Left ventricle myocardium inferior (tissue), 1 donor: ENCODE measurements around the gene TNFRSF1A. TPM values are rescaled to one million over a fixed set of nuclear protein-coding genes. Genes with fewer than 3 reads are reported as not detected.

Experiments used
- DNase-seq: peaks from one replicate; pipeline ENCODE4 v3.0.0-alpha.2; 2020
- H3K27ac ChIP-seq: fragments of 200-600 bp; replicated peaks from 2 replicates; pipeline ENCODE4 v1.8.0; 2021
- H3K27me3 ChIP-seq: fragments of 200-600 bp; 2 replicates; pipeline ENCODE4 v1.8.0; 2021; ENCODE audit warnings: low read depth
- H3K36me3 ChIP-seq: fragments of 200-600 bp; 2 replicates; pipeline ENCODE4 v1.8.0; 2021
- H3K4me1 ChIP-seq: fragments of 200-600 bp; 2 replicates; pipeline ENCODE4 v1.8.0; 2021
- H3K4me3 ChIP-seq: fragments of 200-600 bp; 2 replicates; pipeline ENCODE4 v1.8.0; 2021; ENCODE audit warnings: mild to moderate bottlenecking, moderate library complexity
- H3K9me3 ChIP-seq: fragments of 200-600 bp; replicated peaks from 2 replicates; pipeline ENCODE4 v1.8.0; 2021
- intact Hi-C: fragments of 100-400 bp; cut with micrococcal nuclease; formaldehyde crosslinking; loops from one replicate; pipeline ENCODE4 v1.11.0; 2022
- total RNA-seq: library from RNA; stranded (reverse); fragmentation: NEBNext Ultra II Directional; extraction: Animal tissue kit (Norgen Biotek cat#: 25700); gene quantifications from one replicate; pipeline ENCODE4 v1.2.1, GENCODE V29; 2021
- TF ChIP-seq, protein P1 (sequence below): fragments of 200-600 bp; IDR thresholded peaks from 2 replicates; pipeline ENCODE4 v1.8.0; 2021; ENCODE audit warnings: antibody characterized with exemption, mild to moderate bottlenecking, borderline replicate concordance
- donor health status: DM: no; HTN: yes; CAD: no; lungs with severe emphysema.

The TNFRSF1A gene
- total RNA-seq, 1 donor from 2014 or later: 45.6 TPM

DNA sequence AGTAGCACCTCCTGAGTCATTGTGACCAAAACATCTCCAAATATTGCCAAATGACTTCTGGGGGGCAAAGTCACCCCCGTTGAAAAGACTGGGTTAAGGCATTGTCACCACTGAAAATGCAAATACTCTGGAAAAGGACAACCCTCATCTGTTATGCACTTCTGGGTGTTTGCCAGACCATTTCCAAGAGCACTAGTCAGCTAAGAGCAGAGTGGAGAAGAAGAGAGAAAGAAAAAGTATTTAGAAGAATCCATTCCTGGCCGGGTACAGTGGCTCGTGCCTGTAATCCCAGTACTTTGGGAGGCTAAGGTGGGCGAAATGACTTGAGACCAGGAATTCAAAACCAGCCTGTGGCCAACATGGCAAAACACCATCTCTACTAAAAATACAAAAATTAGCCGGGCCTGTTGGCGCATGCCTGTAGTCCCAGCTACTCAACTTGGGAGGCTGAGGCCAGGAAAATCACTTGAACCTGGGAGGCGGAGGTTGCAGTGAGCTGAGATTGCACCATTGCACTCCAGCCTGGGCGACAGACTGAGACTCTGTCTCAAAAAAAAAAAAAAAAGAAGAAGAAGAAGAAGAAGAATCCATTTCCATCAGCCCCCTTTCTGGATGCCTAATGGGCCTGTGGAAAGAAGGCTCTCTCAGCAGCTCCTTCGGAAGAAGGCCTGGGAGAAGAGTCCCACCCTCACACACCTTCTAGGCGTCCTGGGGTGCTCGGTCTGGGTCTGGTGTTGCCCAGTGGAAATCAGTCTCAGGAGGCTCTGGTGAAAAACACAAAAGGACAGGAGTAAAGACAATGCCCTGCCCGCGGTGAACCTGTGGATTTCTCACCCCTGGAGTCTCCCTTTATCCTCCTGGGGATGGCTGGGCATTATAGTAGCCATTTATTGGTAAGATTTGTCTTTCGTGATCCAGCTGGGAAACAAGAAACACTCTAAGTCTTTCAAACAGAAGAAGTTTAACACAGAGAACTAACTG is 38.6 kb upstream of the TNFRSF1A start:
- no peak overlapping the region for H3K27ac ChIP-seq
- no peak for DNase-seq
- no peaks in the 10 kb centered on the region for H3K36me3 ChIP-seq
- H3K27me3 ChIP-seq: no peaks in the 10 kb centered on the region
- TF ChIP-seq, protein P1, sequence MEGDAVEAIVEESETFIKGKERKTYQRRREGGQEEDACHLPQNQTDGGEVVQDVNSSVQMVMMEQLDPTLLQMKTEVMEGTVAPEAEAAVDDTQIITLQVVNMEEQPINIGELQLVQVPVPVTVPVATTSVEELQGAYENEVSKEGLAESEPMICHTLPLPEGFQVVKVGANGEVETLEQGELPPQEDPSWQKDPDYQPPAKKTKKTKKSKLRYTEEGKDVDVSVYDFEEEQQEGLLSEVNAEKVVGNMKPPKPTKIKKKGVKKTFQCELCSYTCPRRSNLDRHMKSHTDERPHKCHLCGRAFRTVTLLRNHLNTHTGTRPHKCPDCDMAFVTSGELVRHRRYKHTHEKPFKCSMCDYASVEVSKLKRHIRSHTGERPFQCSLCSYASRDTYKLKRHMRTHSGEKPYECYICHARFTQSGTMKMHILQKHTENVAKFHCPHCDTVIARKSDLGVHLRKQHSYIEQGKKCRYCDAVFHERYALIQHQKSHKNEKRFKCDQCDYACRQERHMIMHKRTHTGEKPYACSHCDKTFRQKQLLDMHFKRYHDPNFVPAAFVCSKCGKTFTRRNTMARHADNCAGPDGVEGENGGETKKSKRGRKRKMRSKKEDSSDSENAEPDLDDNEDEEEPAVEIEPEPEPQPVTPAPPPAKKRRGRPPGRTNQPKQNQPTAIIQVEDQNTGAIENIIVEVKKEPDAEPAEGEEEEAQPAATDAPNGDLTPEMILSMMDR: no peak
- no peak overlapping the region for H3K4me3 ChIP-seq
- intact Hi-C loops: loop anchor here (10.0 kb wide), 1 partner anchor 46 kb away; no protein-coding TSS in a partner anchor
- no peaks in the 10 kb centered on the region for H3K9me3 ChIP-seq
- H3K4me1 ChIP-seq: peaks cover 60% of the 10 kb centered on the region

DNA sequence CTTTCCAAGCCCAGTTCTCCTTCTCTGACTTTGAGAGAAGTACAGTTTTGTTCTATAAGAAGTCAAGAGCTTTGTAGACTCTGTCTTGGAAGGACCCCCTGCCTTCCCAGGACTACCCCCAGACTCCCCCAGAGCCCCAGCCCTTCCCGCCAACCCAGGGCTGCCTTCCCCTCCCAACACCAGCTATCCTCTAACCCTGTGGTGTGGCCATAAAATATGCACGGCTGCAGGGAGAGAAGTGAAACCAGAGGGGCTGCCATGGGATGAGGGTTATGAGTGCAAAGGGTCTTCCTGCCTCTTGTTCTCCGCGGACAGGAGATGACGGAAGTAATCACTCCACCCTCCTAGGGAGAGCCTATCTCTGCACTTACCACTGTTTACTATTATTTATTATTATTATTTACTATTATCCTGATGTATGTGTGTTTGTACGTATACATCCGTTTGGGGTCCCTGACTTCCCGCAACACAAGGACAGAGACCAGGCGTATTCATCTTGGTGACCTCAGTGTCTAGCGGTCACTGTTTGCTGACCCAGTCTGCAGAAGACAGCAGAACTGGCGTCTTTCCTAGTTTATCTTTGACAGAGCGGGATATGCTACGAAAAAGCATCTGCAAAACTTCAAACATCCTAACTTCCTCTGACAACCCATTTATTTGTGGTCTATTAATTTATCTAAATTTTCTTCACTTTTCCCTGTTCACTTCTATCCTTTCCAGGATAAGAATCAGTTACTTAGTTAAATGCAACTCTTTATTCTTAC is 37.0 kb upstream of the TNFRSF1A start:
- H3K9me3 ChIP-seq: no peaks in the 10 kb centered on the region
- no peaks in the 10 kb centered on the region for H3K36me3 ChIP-seq
- H3K4me3 ChIP-seq: no peak overlapping the region
- TF ChIP-seq, protein P1: no peak
- no peaks in the 10 kb centered on the region for H3K27me3 ChIP-seq
- intact Hi-C loops: no loop called here
- H3K4me1 ChIP-seq: peaks cover 47% of the 10 kb centered on the region
- peak overlapping the region; percentile 66 for H3K27ac ChIP-seq
- DNase-seq: no peak

DNA sequence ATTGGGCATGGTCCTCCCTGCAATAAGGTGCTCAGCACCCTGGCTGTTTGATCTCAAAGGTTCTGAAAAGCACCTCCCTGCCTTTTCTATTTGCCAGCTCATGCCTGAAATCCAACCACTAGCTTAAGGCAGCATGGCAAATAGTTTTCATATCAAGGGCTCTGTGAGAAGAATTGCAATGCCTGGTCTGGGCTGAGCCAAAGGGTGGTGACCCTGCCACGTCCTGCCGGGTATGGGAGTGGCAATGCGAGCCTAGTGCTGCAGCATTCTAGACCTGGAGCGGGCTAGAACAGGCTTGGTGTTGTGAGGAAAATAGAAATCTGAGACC is 35.8 kb upstream of the TNFRSF1A start:
- Histone ChIP-seq H3K27ac (peak overlapping the region; percentile 66), H3K27me3 (no peaks in the 10 kb centered on the region), H3K4me3 (no peak overlapping the region), H3K4me1 (peaks cover 35% of the 10 kb centered on the region), H3K9me3 (no peaks in the 10 kb centered on the region), H3K36me3 (no peaks in the 10 kb centered on the region)
- intact Hi-C loops: no loop called here
- TF ChIP-seq, protein P1: no peak
- DNase-seq: no peak

DNA sequence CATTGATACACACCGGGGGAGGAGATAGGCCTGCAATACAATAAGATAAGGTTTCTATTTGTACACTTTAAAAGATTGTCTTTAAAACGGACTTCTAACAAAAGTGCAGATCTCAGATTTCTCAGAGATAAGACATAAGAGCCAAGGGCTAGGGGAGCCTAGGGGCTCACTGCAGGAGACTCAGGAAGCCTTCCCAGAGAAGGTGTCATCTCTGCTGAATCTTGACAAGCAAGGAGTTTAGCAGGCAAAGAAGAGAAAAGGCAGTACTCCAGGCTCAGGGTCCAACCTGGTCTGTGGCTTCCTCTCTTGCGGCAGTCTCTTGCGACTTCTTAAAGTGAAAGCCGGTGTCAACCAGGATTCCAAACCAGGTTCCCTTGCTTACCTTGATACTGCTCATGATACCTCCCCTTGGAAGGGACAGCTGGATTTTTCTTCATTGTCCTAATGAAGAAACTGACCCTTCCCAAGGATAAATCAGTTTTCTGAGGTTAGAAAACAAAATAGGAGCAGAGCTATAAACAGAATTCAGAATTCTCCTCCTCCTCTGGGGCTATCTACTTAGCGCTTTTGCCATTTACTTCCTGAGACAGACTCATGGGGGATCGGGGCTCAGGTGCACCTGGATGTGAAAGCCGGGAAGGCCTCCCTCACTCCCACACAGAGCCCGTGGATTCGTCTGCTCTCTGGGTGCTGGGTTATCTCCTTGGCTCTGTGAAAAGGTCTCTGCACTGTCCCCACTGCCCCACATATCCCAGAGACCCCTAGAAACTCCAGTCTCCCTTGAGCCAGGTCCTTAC is 35.2 kb upstream of the TNFRSF1A start:
- DNase-seq: no peak
- no peaks in the 10 kb centered on the region for H3K9me3 ChIP-seq
- intact Hi-C loops: no loop called here
- H3K27ac ChIP-seq: peak overlapping the region; percentile 66
- H3K36me3 ChIP-seq: no peaks in the 10 kb centered on the region
- H3K4me1 ChIP-seq: peaks cover 33% of the 10 kb centered on the region
- H3K4me3 ChIP-seq: no peak overlapping the region
- H3K27me3 ChIP-seq: no peaks in the 10 kb centered on the region
- TF ChIP-seq, protein P1: no peak
